ENCODE data around the gene RNF166. TPM values are rescaled to one million over a fixed set of nuclear protein-coding genes. Genes with fewer than 3 reads are reported as not detected.

RNF166 gene
- total and polyA plus RNA-seq, 2 donors (not counting 3 experiments of a cell fraction or from before 2014, with no cell fraction given): 27.6 to 38.8 TPM

DNA sequence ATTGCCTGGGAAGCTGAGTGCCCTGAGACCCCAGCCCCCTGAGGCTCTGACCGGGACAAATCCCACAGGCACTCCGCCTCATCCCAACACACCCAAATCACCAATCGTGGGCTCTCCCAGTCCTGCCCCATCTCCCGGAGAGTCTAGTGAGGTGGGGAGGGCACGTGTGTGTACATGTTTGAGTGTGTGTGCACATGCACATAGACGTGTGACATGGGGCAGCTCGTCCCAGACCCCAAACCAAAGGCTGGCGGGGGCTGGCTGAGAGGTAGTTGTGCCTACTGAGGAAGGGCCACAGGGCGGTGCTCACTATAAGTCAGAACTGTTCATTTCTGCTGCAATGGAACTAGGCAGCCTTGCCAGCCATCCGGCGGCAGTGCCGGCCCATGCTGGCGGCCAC lies 28.5 kb downstream of the RNF166 start:
- Histone ChIP-seq H3K4me3 (replicated peaks in 1 of 3; ENCODE audit: insufficient read depth in 1 of 3, low read depth in 1 of 3, low read length in 3 of 3) (no peak overlapping the region), H3K27ac (ENCODE audit: insufficient read depth, low read depth, low read length) (no peak overlapping the region), H3K9me3 (replicated peaks; ENCODE audit: control insufficient read depth, insufficient read depth, low read length) (no peaks in the 10 kb centered on the region), H3K27me3 (ENCODE audit: control insufficient read depth in 2 of 2, insufficient read depth in 2 of 2, low read length in 2 of 2) (no peaks in the 10 kb centered on the region), H3K79me2 (ENCODE audit: control insufficient read depth, insufficient read depth, low read length) (no peaks in the 10 kb centered on the region), H3K9ac (replicated peaks; ENCODE audit: extremely low read depth, insufficient read depth, low read length) (no peak overlapping the region), H3K4me2 (ENCODE audit: insufficient read depth, low read length) (no peak overlapping the region), H2AFZ (ENCODE audit: low read depth, low read length) (no peak overlapping the region), H4K20me1 (replicated peaks; ENCODE audit: control insufficient read depth, extremely low read depth, insufficient read depth, low read length) (no peaks in the 10 kb centered on the region), H3K4me1 (ENCODE audit: control insufficient read depth, extremely low read depth, insufficient read depth, low read length) (peaks cover 3% of the 10 kb centered on the region), H3K36me3 (ENCODE audit: control insufficient read depth in 2 of 2, extremely low read depth in 1 of 2, insufficient read depth in 2 of 2, low read length in 2 of 2) (peaks cover 0 to 2% of the 10 kb centered on the region in 2 experiments), H3K9me1 (replicated peaks; ENCODE audit: control insufficient read depth, extremely low read depth, insufficient read depth, low read length) (no peaks in the 10 kb centered on the region)
- intact Hi-C loops (cut with micrococcal nuclease): no loop called here
- TF ChIP-seq GATA2 (IDR thresholded peaks at IDR 0.05; ENCODE audit: insufficient read depth, insufficient read length, low read depth, low read length): no peak
- TF ChIP-seq, protein P1, sequence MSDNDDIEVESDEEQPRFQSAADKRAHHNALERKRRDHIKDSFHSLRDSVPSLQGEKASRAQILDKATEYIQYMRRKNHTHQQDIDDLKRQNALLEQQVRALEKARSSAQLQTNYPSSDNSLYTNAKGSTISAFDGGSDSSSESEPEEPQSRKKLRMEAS (IDR thresholded peaks at IDR 0.05; ENCODE audit: insufficient read depth, insufficient read length): no peak
- TF ChIP-seq, protein P2, sequence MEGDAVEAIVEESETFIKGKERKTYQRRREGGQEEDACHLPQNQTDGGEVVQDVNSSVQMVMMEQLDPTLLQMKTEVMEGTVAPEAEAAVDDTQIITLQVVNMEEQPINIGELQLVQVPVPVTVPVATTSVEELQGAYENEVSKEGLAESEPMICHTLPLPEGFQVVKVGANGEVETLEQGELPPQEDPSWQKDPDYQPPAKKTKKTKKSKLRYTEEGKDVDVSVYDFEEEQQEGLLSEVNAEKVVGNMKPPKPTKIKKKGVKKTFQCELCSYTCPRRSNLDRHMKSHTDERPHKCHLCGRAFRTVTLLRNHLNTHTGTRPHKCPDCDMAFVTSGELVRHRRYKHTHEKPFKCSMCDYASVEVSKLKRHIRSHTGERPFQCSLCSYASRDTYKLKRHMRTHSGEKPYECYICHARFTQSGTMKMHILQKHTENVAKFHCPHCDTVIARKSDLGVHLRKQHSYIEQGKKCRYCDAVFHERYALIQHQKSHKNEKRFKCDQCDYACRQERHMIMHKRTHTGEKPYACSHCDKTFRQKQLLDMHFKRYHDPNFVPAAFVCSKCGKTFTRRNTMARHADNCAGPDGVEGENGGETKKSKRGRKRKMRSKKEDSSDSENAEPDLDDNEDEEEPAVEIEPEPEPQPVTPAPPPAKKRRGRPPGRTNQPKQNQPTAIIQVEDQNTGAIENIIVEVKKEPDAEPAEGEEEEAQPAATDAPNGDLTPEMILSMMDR (IDR thresholded peaks at IDR 0.05; ENCODE audit: extremely low read depth in 1 of 2, insufficient read depth in 1 of 2, low read depth in 1 of 2, low read length in 2 of 2): no peak
- TF ChIP-seq FOS (IDR thresholded peaks at IDR 0.05; ENCODE audit: borderline replicate concordance, insufficient read depth, low read length): no peak
- no peak for TF ChIP-seq POLR2A (IDR thresholded peaks at IDR 0.05; ENCODE audit: low read depth, low read length)
- TF ChIP-seq MYC (IDR thresholded peaks at IDR 0.05; ENCODE audit: low read depth, low read length): no peak
- no peak for TF ChIP-seq JUN (IDR thresholded peaks at IDR 0.05; ENCODE audit: borderline replicate concordance, insufficient read depth, insufficient read length, low read depth)
- no peak for TF ChIP-seq POLR2AphosphoS5 (IDR thresholded peaks at IDR 0.05; ENCODE audit: insufficient read depth, low read depth, low read length)
- TF ChIP-seq EZH2 (IDR thresholded peaks at IDR 0.05; ENCODE audit: borderline replicate concordance, low read depth, low read length, severe bottlenecking): no peak
- no TSS peak for BruUV-seq (replicated peaks)
- CTCF ChIA-PET: no interaction called here
- DNase-seq (ENCODE audit: low read depth, low spot score): no peak
- dilution Hi-C loops (cut with MboI; ENCODE audit: extremely low pct_ligation_motif_present, low sequenced_read_pairs): no loop called here
- POLR2A ChIA-PET: no interaction called here
- no peak for FAIRE-seq

Measured in endothelial cell of umbilical vein (primary cell).